Non-pigmented ciliary epithelial cell (primary cell): Measurements from ENCODE around the gene KRT4.
"Not testable (repeated sequence)": the region's sequence is repeated elsewhere in the genome, so short reads cannot be mapped to it uniquely, and the experiment has no call there.

Experiments used
- DNase-seq: peaks from one replicate; pipeline ENCODE4 v3.0.0-alpha.2; 2010; ENCODE audit warnings: low read depth

KRT4 gene

GRCh38 chr12:52813885-52814709 is at the start of gene KRT4:
KRT4 (minus strand) TSS chr12:52814116; CDS start chr12:52814058, 58 bp downstream.
- no peak for DNase-seq

DNA sequence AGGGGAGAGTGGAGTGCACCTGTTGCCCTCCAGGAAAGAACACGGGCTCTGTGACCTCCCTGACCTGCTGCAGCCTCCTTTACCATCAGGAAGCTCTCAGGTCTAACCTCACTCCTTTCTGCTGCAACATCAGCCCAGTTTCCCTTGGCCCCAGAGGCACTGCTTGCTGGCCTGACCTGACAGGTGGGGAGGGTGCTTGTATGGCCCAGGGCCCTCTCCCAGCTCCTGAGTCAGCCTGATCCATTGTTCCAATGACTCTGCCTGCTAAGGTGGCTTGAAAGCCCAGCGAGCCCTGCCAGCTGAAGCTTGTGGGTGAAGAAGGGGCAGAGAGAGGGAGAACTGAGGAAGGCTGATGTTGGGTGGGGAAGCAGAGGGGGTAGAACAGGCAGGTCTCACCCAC is 48.1 kb upstream of the KRT4 start:
- DNase-seq = no peak

DNA sequence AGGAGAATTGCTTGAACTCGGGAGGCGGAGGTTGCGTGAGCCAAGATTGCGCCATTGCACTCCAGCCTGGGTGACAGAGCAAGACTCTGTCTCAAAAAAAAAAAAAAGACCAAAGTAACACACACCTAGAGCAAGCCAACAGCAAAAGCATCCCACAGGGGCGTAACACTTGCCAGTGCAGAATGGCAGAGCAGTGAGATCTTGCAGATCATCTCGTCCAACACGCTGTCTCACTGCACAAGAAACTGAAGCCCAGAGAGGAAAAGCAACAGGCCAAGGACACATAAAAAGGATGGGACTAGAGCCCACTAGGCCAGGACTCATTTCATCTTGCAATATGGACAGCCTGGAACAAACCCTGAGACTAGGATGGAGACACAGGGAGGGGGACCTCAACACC is 47.6 kb upstream of the KRT4 start:
- DNase-seq = no peak

- no peak for DNase-seq
Measured at GRCh38 chr12:52860102-52860823, 46.3 kb upstream of the KRT4 start.

GRCh38 chr12:52857500-52857899 is 43.6 kb upstream of the KRT4 start:
- no peak for DNase-seq

DNA sequence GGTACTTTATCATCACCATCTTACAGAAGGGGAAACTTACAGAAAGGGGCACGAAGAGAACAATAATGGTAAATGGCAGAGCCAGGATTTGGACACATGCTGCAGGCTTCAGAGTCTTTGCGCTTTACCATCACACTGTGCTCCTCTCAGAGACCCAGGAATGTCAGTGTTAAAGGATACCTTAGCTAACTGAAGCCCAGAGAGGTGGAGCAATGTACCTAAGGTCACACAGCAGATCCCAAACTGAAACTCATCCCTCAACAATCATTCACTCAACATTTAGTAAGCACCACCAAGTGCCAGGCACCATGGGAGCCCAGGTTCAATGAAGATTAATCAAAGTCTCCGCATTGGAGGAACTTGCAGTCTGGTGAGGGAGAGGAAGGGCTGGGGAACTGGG is 42.9 kb upstream of the KRT4 start:
- DNase-seq = no peak

DNA sequence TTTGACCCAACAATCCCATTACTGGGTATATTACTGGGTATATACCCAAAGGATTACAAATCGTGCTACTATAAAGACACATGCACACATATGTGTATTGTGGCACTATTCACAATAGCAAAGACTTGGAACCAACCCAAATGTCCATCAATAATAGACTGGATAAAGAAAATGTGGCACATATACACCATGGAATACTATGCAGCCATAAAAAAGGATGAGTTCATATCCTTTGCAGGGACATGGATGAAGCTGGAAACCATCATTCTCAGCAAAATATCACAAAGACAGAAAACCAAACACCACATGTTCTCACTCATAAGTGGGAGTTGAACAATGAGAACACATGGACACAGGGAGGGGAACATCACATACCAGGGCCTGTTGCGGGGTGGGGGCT is 42.2 kb upstream of the KRT4 start:
- DNase-seq = not testable (repeated sequence)

GRCh38 chr12:52851787-52852186 is 37.9 kb upstream of the KRT4 start:
- no peak for DNase-seq

GRCh38 chr12:52850681-52851080 is 36.8 kb upstream of the KRT4 start:
- DNase-seq = no peak

DNA sequence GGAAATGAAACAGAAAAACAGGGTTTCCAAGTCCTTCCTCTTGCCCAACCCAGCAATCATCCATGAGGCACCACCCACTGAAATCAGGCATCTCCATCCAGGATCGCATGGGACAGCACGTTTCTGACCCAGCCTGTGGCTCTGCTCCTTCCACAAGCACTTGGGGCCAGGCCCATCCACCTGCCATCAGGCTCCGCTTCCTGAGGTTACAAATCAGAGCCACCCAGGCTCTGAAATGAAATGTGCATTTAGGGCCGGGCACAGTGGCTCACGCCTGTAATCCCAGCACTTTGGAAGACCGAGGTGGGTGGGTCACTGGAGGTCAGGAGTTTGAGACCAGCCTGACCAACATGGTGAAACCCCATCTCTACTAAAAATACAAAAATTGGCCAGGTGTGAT is 35.6 kb upstream of the KRT4 start:
- DNase-seq = no peak

- DNase-seq = no peak
Measured at GRCh38 chr12:52848661-52849255, 34.8 kb upstream of the KRT4 start, which contains the start of gene KRT78. KRT78 (minus strand) TSS chr12:52848994; CDS start chr12:52848930, 64 bp downstream.

DNA sequence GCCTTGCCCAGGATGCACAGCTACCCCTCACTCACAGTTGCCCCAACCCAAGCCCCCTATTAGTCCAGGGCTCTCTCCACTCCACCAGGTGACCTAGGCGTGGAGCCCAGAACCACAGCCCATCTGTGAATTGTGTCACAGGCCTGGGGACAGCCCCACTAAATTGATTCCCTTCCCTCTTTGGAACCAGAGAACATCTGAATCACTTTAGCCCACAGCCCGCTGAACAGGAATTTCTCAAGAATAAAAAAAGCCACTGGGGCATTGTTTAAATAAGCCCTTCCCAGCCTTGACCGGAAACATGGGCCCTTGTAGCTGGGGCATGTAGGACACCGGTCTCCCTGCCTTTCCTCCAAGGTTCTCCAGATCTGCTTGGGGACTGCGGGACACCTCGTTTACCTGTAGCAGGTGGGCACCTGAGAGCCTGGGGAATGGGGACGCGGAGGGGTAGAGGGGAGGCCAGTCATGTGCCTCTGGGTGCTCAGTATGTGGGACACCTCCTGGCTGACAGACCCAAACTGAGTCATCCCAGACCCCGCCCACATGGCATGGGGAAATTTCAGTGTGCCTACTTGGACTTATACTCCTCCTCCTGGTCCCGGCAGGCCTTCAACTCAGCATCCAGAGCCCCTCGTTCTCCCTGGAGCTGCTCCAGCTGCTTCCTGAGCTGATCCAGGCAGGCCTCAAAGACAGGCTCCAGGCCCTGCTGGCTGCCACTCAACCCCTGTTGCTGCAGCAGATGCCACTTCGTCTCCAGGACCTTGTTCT is 33.6 kb upstream of the KRT4 start:
- no peak for DNase-seq

DNA sequence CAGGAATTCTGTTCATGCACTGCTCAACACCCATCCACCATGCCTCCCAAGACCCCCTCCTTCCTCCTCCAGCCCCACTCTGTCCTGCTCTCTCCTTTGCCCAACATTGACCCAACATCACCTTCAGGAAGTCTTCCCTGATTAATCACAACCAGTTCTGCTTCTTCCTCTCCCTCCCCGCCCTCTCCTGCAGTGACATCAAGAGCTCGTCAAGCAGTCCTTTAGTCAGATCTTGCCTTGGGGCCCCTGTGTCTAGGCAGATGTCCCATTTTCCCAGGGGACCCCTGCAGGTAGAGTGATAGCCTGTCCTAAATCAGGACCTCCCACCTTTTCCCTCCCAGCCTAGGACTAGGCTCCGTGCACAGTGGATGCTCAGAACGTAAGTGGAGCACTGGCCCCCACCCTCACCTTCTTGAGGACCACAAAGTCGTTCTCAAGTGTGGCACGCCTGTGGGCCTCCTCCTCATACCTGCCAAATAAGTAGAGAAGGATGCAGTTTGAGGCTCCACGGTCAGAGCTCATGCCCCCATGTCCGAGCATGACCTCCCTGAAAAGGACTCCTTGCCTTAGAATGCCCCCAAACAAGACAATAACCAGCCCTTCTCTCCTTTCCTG is 32.5 kb upstream of the KRT4 start:
- no peak for DNase-seq

GRCh38 chr12:52845946-52846345 is 32.0 kb upstream of the KRT4 start:
- DNase-seq = no peak

GRCh38 chr12:52844386-52844785 is 30.5 kb upstream of the KRT4 start:
- DNase-seq = no peak

DNA sequence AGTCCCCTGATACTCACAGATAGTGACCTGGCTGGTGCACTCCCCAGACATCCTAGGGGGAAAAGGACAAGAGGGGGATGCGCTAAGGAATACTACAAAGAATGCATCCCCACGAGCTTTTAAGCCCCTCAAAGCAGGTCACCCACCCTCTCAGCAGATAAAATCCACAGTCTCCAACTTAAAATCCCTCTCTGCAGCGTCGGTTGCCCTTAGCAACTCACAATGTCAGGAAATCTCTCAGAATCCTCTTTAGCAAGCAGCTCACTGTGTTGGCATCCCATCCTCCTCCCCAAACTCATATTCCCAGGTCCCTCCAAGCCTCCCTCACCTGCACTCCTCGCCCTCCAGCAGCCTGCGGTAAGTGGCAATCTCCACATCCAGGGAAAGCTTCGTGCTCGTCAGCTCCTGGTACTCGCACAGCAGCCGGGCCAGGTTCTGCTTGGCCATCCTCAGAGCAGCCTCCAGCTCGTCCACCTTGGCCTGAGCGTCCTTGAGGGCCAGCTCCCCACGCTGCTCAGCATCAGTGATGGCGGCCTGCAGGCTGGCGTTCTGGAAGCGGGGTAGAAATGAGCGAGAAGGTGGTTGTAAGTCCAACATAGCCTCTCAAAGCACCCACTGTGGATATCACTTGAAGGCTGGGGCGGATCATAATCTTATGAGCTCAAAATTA is 25.7 kb upstream of the KRT4 start:
- no peak for DNase-seq

- DNase-seq = no peak
Measured at GRCh38 chr12:52838609-52839435, 24.9 kb upstream of the KRT4 start.

DNA sequence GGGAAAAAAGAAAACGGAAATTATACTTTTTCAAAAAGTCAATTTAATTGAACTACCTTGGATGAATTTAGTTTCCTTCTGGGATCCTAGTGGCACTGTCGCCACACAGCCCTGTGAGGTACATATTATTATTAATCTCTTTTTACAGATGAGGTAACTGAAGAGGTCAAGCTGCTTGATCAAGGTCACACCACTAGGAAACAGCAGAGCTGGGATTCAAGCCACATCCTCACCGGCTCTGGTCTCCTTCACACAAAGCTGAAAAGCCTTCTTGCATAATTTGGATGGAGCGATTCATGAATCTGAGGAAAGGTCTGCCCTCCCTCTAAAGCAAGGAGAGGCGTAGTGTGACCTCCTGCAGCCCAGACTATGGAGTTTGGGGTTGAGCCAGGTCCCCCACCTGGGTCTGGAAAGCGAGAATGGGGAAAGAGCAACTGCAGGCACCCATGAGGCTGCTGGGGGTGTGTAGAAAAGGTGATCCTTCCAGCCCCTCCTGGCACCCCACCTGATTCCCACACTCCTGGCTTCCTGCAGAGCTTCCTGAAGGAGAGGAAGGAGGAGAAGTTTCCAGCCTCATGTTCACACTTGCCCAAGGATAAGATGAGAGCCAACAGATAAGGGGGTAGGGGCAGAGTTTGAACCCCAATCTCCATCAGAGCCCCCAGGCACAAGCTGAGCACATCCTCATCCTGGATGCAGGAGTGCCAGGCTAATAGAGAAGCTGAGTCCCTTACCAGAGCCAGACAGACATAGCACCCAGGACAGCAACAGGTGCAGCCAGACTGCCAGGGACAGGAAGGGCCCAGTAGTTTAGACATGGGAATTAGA is 24.1 kb upstream of the KRT4 start:
- DNase-seq = no peak

DNA sequence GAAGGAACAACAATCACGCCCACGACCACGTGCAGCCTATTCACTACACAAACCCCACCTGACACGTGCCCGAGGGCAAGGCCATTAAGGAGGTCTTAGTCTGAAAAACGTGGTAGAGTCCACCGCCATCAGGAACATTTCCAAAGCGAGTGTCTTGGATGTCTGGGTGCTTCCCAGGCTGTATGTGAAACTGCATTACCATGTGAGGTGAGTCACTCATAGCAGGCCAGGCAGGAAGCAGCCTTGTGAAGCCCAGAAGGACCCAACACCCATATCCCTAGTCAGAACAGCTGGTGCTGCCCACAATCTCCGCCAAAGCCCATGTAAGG is 23.5 kb upstream of the KRT4 start:
- peak; percentile 76 for DNase-seq
